HEK293 (cell line): ENCODE data around the gene TMEM238.
"Not testable (repeated sequence)": the region's sequence is repeated elsewhere in the genome, so short reads cannot be mapped to it uniquely, and the experiment has no call there.

ENCODE experiments used
- CTCF ChIA-PET: fragments of 350-600 bp; formaldehyde crosslinking; extraction: SDS; loops from one replicate; lab custom pipeline; 2021; ENCODE audit warnings: antibody characterized with exemption; lab: Yijun Ruan, JAX
- POLR2A ChIA-PET: fragments of 300-600 bp; formaldehyde crosslinking; extraction: SDS; loops from one replicate; lab custom pipeline; 2020; ENCODE audit warnings: antibody characterized with exemption, inconsistent platforms; lab: Yijun Ruan, JAX
- H3K27ac ChIP-seq: fragments of 200-500 bp; sonication (Bioruptor generic); 2 replicates; pipeline ENCODE4 v1.5.1; 2014; ENCODE audit warnings: low read depth, low read length, control low read depth, inconsistent platforms; ENCODE audit errors: extremely low read depth
- H3K36me3 ChIP-seq, 2 experiments: fragments of 200-500 bp in 1 of 2; sonication (Bioruptor generic) in 1 of 2; 1 replicate in 1 of 2; 2 replicates in 1 of 2; pipeline ENCODE4 v1.5.1; 2014 to 2017; ENCODE audit warnings: inconsistent platforms in 2 of 2, low read length in 2 of 2; ENCODE audit not compliant: control insufficient read depth in 2 of 2, insufficient read depth in 1 of 2
- H3K4me1 ChIP-seq: fragments of 200-500 bp; sonication (Bioruptor generic); 2 replicates; pipeline ENCODE4 v1.5.1; 2014; ENCODE audit warnings: mild to moderate bottlenecking, low read length, inconsistent platforms; ENCODE audit not compliant: control insufficient read depth, insufficient read depth
- H3K4me3 ChIP-seq: 2 replicates; pipeline ENCODE4 v1.5.1; 2011; ENCODE audit warnings: low read depth, mild to moderate bottlenecking, control low read depth, low read length, moderate library complexity
- H3K9me3 ChIP-seq: fragments of 200-500 bp; sonication (Bioruptor generic); 2 replicates; pipeline ENCODE4 v1.5.1; 2014; ENCODE audit warnings: low read depth, low read length, inconsistent platforms; ENCODE audit not compliant: control insufficient read depth, insufficient read depth
- SETDB1 ChIP-seq: IDR thresholded peaks from one replicate; pipeline ENCODE4 v1.6.1; 2017; ENCODE audit warnings: mild to moderate bottlenecking, low read length, moderate library complexity, mixed read lengths; ENCODE audit not compliant: insufficient read length
- WT1 ChIP-seq: fragments of 450-650 bp; formaldehyde crosslinking; IDR thresholded peaks from 2 replicates; pipeline ENCODE4 v1.5.1; 2016; ENCODE audit warnings: missing biosample characterization, missing genetic modification characterization
- ZBTB11 ChIP-seq: fragments of 450-650 bp; formaldehyde crosslinking; conservative IDR thresholded peaks from 2 replicates; pipeline ENCODE4 v1.5.1; 2016; ENCODE audit warnings: low read depth, missing biosample characterization, missing genetic modification characterization
- ZFP37 ChIP-seq: fragments of 450-650 bp; formaldehyde crosslinking; IDR thresholded peaks from 2 replicates; pipeline ENCODE4 v1.5.1; 2016; ENCODE audit warnings: missing biosample characterization, missing genetic modification characterization
- ZNF121 ChIP-seq: fragments of 450-650 bp; formaldehyde crosslinking; IDR thresholded peaks from 2 replicates; pipeline ENCODE4 v1.5.1; 2016; ENCODE audit warnings: missing biosample characterization, missing genetic modification characterization
- ZNF138 ChIP-seq: fragments of 450-650 bp; formaldehyde crosslinking; IDR thresholded peaks from 2 replicates; pipeline ENCODE4 v1.5.1; 2016; ENCODE audit warnings: missing biosample characterization, missing genetic modification characterization, borderline replicate concordance
- ZNF169 ChIP-seq: fragments of 450-650 bp; formaldehyde crosslinking; IDR thresholded peaks from 2 replicates; pipeline ENCODE4 v1.5.1; 2016; ENCODE audit warnings: missing biosample characterization, missing genetic modification characterization
- ZNF18 ChIP-seq: fragments of 450-650 bp; formaldehyde crosslinking; IDR thresholded peaks from 2 replicates; pipeline ENCODE4 v1.5.1; 2016; ENCODE audit warnings: missing biosample characterization, missing genetic modification characterization
- ZNF501 ChIP-seq: fragments of 450-650 bp; formaldehyde crosslinking; IDR thresholded peaks from 2 replicates; pipeline ENCODE4 v1.5.1; 2016; ENCODE audit warnings: missing biosample characterization, missing genetic modification characterization
- ZNF529 ChIP-seq: fragments of 450-650 bp; formaldehyde crosslinking; IDR thresholded peaks from 2 replicates; pipeline ENCODE4 v1.5.1; 2017; ENCODE audit warnings: missing genetic modification characterization, missing biosample characterization; ENCODE audit not compliant: insufficient replicate concordance
- ZNF610 ChIP-seq: fragments of 450-650 bp; formaldehyde crosslinking; IDR thresholded peaks from 2 replicates; pipeline ENCODE4 v1.5.1; 2016; ENCODE audit warnings: missing biosample characterization, missing genetic modification characterization, borderline replicate concordance
- ZNF629 ChIP-seq: fragments of 450-650 bp; formaldehyde crosslinking; IDR thresholded peaks from 2 replicates; pipeline ENCODE4 v1.5.1; 2017; ENCODE audit warnings: missing biosample characterization, missing genetic modification characterization
- TF ChIP-seq, protein P1 (sequence below): fragments of 450-650 bp; formaldehyde crosslinking; IDR thresholded peaks from 2 replicates; pipeline ENCODE4 v1.5.1; 2016; ENCODE audit warnings: missing biosample characterization, missing genetic modification characterization
- TF ChIP-seq, protein P2 (sequence below): fragments of 450-650 bp; formaldehyde crosslinking; IDR thresholded peaks from 2 replicates; pipeline ENCODE4 v1.5.1; 2016; ENCODE audit warnings: missing biosample characterization, missing genetic modification characterization
- TF ChIP-seq, protein P3 (sequence below): fragments of 450-650 bp; formaldehyde crosslinking; IDR thresholded peaks from 2 replicates; pipeline ENCODE4 v1.5.1; 2017; ENCODE audit warnings: missing biosample characterization, missing genetic modification characterization
- TF ChIP-seq, protein P4 (sequence below): fragments of 450-650 bp; IDR thresholded peaks from 2 replicates; pipeline ENCODE4 v1.5.1; 2018; ENCODE audit warnings: missing biosample characterization, mild to moderate bottlenecking, missing genetic modification characterization

Gene TMEM238

GRCh38 chr19:55409179-55409578 is 25.1 kb upstream of the TMEM238 start:
- CTCF ChIA-PET, result interaction anchor here (0.7 to 1.9 kb wide), 6 partner anchors 9 to 268 kb away, joined by 3 to 16 read pairs (median 6); partner anchors contain the start of gene KMT5C
- H3K9me3 ChIP-seq, H3K4me3 ChIP-seq, H3K27ac ChIP-seq, H3K4me1 ChIP-seq: not testable (repeated sequence)
- POLR2A ChIA-PET, result interaction anchor here (0.7 to 0.9 kb wide), 7 partner anchors 11 to 263 kb away, joined by 3 to 5 read pairs (median 4); partner anchors contain the start of gene KMT5C
- H3K36me3 ChIP-seq, result peaks cover 22 to 27% of the 10 kb centered on the region in 2 experiments
- peak; percentile 74 for TF ChIP-seq ZNF121

- ChIA-PET CTCF (interaction anchor here (0.6 to 1.9 kb wide), 7 partner anchors 10 to 268 kb away, joined by 3 to 16 read pairs (median 4); partner anchors contain the start of gene KMT5C), POLR2A (interaction anchor here (0.7 to 2.5 kb wide), 7 partner anchors 12 to 291 kb away, joined by 3 to 20 read pairs (median 4); partner anchors contain the start of genes ISOC2, KMT5C and PPP1R12C)
- TF ChIP-seq ZNF138 (tag by site-specific recombination) (no peak), SETDB1 (peak; percentile 4), ZNF610 (tag by site-specific recombination) (peak; percentile 43; the same call in 1 of the 2 replicates), ZNF169 (tag by site-specific recombination) (0 out of 2 replicates have a peak, but pooled peaks have one; percentile 4), ZFP37 (tag by site-specific recombination) (no peak)
- Histone ChIP-seq H3K27ac (peak overlapping the region; percentile 77), H3K4me1 (peaks cover 9% of the 10 kb centered on the region), H3K36me3 (peaks cover 26 to 33% of the 10 kb centered on the region in 2 experiments), H3K4me3 (peak overlapping the region; percentile 32), H3K9me3 (no peaks in the 10 kb centered on the region)
These were observed 24.4 kb upstream of the TMEM238 start for GRCh38 chr19:55408533-55408872.

GRCh38 chr19:55407800-55408532 is 23.9 kb upstream of the TMEM238 start:
- Histone ChIP-seq H3K36me3 (peaks cover 32 to 39% of the 10 kb centered on the region in 2 experiments), H3K4me3 (peak overlapping the region; percentile 96), H3K4me1 (peaks cover 9% of the 10 kb centered on the region), H3K27ac (peak overlapping the region; percentile 99), H3K9me3 (no peaks in the 10 kb centered on the region)
- CTCF ChIA-PET, result interaction anchor here (0.6 to 1.9 kb wide), 4 partner anchors 10 to 267 kb away, joined by 3 to 16 read pairs (median 7); no protein-coding TSS in a partner anchor
- POLR2A ChIA-PET, result interaction anchor here (0.6 to 3.4 kb wide), 65 partner anchors 9 to 959 kb away, joined by 3 to 78 read pairs (median 5); partner anchors contain the start of genes BRSK1, CCDC106, DNAAF3 and FIZ1
- TF ChIP-seq ZNF529 (tag by site-specific recombination), result no peak
- TF ChIP-seq, protein P1, sequence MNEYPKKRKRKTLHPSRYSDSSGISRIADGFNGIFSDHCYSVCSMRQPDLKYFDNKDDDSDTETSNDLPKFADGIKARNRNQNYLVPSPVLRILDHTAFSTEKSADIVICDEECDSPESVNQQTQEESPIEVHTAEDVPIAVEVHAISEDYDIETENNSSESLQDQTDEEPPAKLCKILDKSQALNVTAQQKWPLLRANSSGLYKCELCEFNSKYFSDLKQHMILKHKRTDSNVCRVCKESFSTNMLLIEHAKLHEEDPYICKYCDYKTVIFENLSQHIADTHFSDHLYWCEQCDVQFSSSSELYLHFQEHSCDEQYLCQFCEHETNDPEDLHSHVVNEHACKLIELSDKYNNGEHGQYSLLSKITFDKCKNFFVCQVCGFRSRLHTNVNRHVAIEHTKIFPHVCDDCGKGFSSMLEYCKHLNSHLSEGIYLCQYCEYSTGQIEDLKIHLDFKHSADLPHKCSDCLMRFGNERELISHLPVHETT (tag by site-specific recombination), result peak; percentile 64; the same call in 1 of the 2 replicates
- 0 out of 2 replicates have a peak, but pooled peaks have one; percentile 21 for TF ChIP-seq ZNF18 (tag by site-specific recombination)
- TF ChIP-seq, protein P2, sequence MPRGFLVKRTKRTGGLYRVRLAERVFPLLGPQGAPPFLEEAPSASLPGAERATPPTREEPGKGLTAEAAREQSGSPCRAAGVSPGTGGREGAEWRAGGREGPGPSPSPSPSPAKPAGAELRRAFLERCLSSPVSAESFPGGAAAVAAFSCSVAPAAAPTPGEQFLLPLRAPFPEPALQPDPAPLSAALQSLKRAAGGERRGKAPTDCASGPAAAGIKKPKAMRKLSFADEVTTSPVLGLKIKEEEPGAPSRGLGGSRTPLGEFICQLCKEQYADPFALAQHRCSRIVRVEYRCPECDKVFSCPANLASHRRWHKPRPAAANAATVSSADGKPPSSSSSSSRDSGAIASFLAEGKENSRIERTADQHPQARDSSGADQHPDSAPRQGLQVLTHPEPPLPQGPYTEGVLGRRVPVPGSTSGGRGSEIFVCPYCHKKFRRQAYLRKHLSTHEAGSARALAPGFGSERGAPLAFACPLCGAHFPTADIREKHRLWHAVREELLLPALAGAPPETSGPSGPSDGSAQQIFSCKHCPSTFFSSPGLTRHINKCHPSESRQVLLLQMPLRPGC, result peak; percentile 83
- TF ChIP-seq ZBTB11 (tag by site-specific recombination), result peak; percentile 61
- peak; percentile 86 for TF ChIP-seq ZNF501 (tag by site-specific recombination)
- TF ChIP-seq, protein P3, sequence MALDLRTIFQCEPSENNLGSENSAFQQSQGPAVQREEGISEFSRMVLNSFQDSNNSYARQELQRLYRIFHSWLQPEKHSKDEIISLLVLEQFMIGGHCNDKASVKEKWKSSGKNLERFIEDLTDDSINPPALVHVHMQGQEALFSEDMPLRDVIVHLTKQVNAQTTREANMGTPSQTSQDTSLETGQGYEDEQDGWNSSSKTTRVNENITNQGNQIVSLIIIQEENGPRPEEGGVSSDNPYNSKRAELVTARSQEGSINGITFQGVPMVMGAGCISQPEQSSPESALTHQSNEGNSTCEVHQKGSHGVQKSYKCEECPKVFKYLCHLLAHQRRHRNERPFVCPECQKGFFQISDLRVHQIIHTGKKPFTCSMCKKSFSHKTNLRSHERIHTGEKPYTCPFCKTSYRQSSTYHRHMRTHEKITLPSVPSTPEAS, result 0 out of 2 replicates have a peak, but pooled peaks have one; percentile 25
- TF ChIP-seq, protein P4, sequence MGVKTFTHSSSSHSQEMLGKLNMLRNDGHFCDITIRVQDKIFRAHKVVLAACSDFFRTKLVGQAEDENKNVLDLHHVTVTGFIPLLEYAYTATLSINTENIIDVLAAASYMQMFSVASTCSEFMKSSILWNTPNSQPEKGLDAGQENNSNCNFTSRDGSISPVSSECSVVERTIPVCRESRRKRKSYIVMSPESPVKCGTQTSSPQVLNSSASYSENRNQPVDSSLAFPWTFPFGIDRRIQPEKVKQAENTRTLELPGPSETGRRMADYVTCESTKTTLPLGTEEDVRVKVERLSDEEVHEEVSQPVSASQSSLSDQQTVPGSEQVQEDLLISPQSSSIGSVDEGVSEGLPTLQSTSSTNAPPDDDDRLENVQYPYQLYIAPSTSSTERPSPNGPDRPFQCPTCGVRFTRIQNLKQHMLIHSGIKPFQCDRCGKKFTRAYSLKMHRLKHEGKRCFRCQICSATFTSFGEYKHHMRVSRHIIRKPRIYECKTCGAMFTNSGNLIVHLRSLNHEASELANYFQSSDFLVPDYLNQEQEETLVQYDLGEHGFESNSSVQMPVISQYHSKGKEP, result no peak
- peak; percentile 98 for TF ChIP-seq ZNF629
- peak; percentile 71; the same call in 1 of the 2 replicates for TF ChIP-seq WT1 (tag by site-specific recombination)
